GM12864 (cell line): ENCODE results near the gene SS18L1.

Experiments
- DNase-seq: peaks from one replicate; pipeline ENCODE4 v3.0.0-alpha.2; 2011; ENCODE audit warnings: low read depth
- H3K4me3 ChIP-seq: 2 replicates; pipeline ENCODE4 v1.5.1; 2011; ENCODE audit warnings: mild to moderate bottlenecking, low read depth, low read length, control low read depth
- TF ChIP-seq, protein P1 (sequence below): IDR thresholded peaks from 2 replicates; pipeline ENCODE4 v1.5.1; 2011; ENCODE audit warnings: low read depth, mild to moderate bottlenecking, moderate library complexity, low read length, control low read depth, inconsistent platforms; ENCODE audit errors: missing control alignments

SS18L1 gene

DNA sequence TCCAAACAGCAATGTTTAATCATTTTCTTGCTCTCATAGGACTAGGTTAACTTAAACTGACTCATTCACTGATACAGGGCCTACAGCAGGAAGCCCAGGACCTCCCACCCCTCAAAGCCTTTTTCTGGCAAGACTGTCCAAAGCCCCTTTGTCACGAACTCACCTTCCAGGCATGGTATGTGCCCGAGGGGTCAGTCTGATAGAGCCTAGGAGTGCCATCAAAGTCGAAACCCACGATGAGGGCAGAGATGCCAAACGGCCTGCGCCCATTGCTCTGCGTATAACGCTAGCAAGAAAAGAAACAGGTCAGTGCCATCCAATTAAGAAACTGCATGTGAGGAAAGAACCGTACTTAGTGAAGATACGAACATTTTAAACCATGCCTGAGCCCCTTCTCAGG lies 4.7 kb upstream of the SS18L1 start:
- DNase-seq = no peak
- TF ChIP-seq, protein P1, sequence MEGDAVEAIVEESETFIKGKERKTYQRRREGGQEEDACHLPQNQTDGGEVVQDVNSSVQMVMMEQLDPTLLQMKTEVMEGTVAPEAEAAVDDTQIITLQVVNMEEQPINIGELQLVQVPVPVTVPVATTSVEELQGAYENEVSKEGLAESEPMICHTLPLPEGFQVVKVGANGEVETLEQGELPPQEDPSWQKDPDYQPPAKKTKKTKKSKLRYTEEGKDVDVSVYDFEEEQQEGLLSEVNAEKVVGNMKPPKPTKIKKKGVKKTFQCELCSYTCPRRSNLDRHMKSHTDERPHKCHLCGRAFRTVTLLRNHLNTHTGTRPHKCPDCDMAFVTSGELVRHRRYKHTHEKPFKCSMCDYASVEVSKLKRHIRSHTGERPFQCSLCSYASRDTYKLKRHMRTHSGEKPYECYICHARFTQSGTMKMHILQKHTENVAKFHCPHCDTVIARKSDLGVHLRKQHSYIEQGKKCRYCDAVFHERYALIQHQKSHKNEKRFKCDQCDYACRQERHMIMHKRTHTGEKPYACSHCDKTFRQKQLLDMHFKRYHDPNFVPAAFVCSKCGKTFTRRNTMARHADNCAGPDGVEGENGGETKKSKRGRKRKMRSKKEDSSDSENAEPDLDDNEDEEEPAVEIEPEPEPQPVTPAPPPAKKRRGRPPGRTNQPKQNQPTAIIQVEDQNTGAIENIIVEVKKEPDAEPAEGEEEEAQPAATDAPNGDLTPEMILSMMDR = no peak
- H3K4me3 ChIP-seq = no peak overlapping the region

DNA sequence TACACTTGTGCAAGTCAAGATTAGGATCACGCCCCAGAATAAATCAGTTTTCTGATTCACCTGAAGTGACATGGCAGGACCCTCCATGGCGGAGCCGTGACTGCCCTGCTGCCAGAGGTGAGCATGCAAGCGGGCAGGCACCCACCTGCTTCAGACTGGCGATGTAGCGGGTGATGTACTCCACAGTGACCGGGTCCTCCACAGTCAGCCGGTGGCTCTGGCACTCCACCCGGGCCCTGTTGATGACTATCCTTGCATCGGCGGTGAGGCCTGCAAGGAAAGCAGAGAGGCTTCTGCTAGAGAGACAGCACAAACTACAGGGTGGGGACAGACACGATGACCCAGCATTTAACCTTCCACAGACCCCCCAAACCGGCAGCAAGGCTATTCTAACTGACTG lies 3.9 kb upstream of the SS18L1 start:
- H3K4me3 ChIP-seq = no peak overlapping the region
- DNase-seq = no peak
- TF ChIP-seq, protein P1 = no peak

DNA sequence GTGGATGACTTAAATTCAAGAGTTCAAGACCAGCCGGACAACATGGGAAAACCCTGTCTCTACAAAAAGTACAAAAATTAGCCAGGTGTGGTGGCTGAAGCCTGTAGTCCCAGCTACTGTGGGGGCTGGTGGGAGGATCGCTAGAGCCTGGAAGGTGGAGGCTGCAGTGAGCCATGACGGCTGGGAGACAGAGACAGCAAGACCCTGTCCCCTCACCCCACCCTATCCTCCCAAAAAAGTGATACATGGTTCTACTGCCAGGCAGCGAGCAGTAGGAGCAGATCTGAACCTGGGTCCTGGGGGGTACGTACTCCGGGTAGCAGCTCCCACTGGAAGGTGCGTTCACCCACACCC lies 2.5 kb upstream of the SS18L1 start:
- TF ChIP-seq, protein P1 = no peak
- peak overlapping the region; percentile 78 for H3K4me3 ChIP-seq
- no peak for DNase-seq

DNA sequence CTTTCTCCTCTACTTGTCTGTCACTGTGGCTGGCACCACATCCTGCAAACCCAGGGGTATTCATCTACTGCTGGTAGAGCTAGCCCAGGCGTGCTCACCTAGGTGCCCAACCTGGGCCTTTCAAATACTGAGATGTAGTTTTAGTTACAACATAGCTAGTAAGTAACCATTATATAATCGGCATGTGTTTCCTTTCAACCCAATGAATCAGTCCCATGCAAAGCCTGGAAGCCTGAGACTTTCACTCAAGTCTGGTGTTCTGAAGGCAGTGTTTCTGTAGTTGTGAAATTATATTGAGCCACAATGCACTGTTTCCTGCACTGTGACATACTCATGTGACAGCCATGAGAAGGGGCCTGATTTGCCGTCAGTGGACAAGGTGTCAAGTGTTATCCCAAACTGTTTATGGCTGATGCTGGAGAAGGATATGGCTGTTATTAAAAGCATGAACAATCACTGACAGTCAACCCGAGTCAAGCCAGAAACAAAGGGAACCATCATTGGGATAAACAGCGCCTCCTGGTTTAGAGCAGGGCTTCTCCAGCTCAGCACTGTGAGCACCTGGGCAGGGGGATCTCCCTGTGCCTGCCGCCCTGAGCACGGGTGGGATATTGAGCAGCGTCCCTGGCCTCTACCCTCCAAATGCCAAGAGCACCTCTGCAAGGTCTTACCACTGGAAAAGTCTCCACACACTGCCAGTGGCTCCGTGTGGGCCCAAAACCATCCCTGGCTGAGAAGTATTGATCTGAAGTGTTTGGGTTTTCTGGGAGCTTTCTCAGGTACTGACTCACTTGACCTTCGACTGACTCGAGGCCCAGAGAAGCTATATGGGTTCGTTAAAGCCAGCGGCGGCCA lies 1.9 kb upstream of the SS18L1 start:
- TF ChIP-seq, protein P1 = peak; percentile 49
- DNase-seq = no peak

DNA sequence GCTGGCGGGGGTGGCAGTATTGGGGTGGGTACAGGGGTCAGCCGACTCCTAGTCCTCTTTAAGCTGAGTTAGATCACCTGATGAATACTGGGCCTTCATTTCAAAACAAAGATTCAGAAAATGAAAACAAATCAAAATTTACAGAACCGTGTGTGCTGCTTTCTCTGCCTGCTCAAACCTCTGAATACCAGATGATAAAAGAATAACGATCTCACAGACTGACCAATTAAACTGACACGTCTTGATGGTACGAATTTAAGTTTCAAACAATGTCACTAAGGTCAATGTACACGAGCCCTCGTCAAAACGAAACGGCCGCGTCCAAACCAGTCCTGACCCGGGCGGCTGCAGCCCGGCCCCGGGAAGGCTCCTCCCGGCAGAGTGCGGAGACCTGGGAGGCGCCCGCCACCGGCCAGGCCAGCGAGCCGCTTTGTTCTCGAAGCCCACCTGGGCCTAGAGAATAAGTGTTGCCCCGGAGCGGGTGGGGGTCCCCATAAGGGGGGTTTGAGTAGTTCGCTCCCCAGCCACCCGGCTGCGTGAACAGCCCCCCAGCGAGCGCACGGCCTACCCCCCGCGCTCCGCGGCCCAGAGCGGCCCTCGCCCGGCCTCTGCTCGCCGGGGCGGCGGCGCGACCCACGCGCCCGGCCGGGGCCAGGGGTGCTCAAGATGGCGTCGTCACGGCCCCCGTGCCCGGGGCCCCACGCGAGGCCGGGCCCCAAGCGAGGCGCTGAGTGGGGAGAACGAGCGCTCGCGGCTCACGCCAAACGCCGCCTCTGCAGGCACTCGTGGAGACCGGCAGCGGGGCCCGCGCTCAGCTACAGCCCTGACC lies 1.1 kb upstream of the SS18L1 start:
- TF ChIP-seq, protein P1 = no peak
- no peak for DNase-seq

More for the DNA sequence above, 1.9 kb upstream of the SS18L1 start:
- H3K4me3 ChIP-seq = peak overlapping the region; percentile 78

DNA sequence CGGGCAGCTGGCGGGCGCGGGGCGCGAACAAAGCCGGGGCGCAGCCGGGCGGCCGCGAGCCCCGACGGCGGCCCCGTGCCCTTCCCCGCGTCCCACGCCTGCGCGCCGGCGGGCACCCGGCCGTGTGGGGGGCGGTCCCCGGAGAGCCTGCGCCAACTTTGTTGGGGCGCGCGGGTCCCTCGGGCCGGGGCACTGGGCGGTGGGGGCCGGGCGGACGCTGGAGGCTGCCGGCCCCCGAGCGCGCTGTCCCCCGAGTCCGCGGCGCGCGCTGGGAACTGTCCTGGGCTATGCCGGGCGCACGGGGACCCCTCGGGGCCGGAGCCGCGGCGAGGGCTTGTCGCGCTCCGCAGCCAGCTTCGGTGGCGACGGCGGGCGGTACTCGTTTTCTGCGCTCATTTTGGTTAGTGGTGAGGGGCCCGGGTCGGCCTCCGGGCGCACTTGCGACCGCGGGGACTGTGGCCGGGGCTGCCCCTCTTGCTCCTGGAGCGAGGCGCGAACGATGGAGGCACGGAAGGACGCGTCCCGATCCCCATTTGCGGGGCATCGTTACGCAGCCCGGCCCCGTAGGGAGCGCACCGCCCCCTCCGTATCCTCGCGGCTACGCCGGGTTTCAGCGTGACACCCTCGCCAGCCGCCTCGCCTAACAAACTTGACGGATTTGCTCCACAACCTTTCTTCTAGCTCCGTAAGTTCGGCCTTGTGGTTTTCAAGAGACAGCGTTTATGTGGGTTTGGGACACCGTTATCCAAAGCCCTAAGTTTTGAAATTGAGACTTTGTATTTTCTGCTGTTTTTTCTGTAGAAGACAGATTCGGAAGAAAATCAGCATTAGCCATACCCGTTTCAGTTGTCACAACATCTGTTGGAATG lies 622 bp downstream of the SS18L1 start:
- TF ChIP-seq, protein P1 = no peak
- H3K4me3 ChIP-seq = peak overlapping the region; percentile 79
- DNase-seq = no peak

More for the DNA sequence above, 1.1 kb upstream of the SS18L1 start:
- peak overlapping the region; percentile 78 for H3K4me3 ChIP-seq
